Adrenal gland (tissue), 5 donors: ENCODE results near the gene PSMD6.

Experiments used
- CTCF ChIP-seq, 6 experiments: fragments of 450-650 bp in 4 of 6; fragments of 200-600 bp in 2 of 6; sonication (generic) in 1 of 6; IDR thresholded peaks; 1 replicate in 5 of 6; 2 replicates in 1 of 6; pipeline versions ENCODE4 v1.5.1 to v1.8.0; 2016 to 2021; ENCODE audit warnings: antibody characterized with exemption in 6 of 6, mild to moderate bottlenecking in 2 of 6, moderate library complexity in 1 of 6
- POLR2A ChIP-seq, 2 donors: fragments of 450-650 bp; IDR thresholded peaks; one replicate each; pipeline ENCODE4 v1.6.1; 2017; ENCODE audit warnings: antibody characterized with exemption in 2 of 2, mild to moderate bottlenecking in 2 of 2, moderate library complexity in 1 of 2
- donor health status: DM: no; HTN: no; CAD: no.

DNA sequence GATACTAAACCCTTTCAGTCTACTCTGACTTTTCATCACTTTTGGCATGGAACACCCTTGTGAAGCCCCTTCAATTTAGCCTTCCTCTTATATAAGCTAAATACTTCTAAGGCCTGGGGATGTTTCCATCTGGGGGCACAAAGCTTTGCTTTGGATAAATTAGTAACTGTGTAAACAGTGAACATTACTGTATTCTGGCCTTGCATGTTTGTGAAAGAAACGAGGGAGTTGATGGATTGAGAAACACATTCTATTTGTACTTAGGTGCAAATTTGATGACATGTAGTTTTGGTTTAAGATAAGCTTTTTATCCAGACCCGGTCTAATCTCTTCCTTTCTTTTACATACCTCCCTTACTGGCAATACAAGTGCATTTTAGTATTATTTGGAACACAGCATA, 19.7 kb downstream of the PSMD6 start:
- TF ChIP-seq CTCF (IDR thresholded peaks at IDR 0.05) (no peak), POLR2A (IDR thresholded peaks at IDR 0.05) (no peak)
